ENCODE results near the gene MARCKS. TPM values are rescaled to one million over a fixed set of nuclear protein-coding genes. Genes with fewer than 3 reads are reported as not detected.

Gene MARCKS
- total and polyA plus RNA-seq, 2 experiments from 2014 or later, result 95.5 to 129 TPM

- Histone ChIP-seq H3K4me2 (peak overlapping the region; percentile 95), H3K9me2 (replicated peaks; ENCODE audit: insufficient read depth) (no peaks in the 10 kb centered on the region), H3K79me2 (peaks cover 30% of the 10 kb centered on the region), H3K4me3 (peak overlapping the region; percentile 38), H2AFZ (peak overlapping the region; percentile 69), H3K27ac (peak overlapping the region; percentile 100), H3K36me3 (replicated peaks; ENCODE audit: insufficient read depth, low read depth) (no peaks in the 10 kb centered on the region), H3K27me3 (no peaks in the 10 kb centered on the region), H3K9me3 (ENCODE audit: low read depth) (no peaks in the 10 kb centered on the region), H3K4me1 (ENCODE audit: insufficient read depth) (no peaks in the 10 kb centered on the region), H4K20me1 (ENCODE audit: insufficient read depth, poor library complexity, severe bottlenecking) (peaks cover 9% of the 10 kb centered on the region)
- 1% methylated on average over 27 of the region's 27 CpGs for WGBS (ENCODE audit: low lambda C conversion rate, missing lambda C conversion rate)
- peak; percentile 52 for DNase-seq (ENCODE audit: low spot score)
- TF ChIP-seq CTCF (IDR thresholded peaks at IDR 0.05; ENCODE audit: poor library complexity), result no peak
Measured at GRCh38 chr6:113855500-113856374, 1.4 kb upstream of the MARCKS start.

- TF ChIP-seq EZH2phosphoT487 (IDR thresholded peaks at IDR 0.05; ENCODE audit: low read depth, severe bottlenecking, unreplicated experiment) (no peak), EZH2 (IDR thresholded peaks at IDR 0.05; ENCODE audit: borderline replicate concordance) (no peak), CTCF (IDR thresholded peaks at IDR 0.05; ENCODE audit: poor library complexity) (no peak)
- peak overlapping the region; percentile 95 for H3K4me2 ChIP-seq
- peaks cover 13% of the 10 kb centered on the region for H4K20me1 ChIP-seq (ENCODE audit: insufficient read depth, poor library complexity, severe bottlenecking)
- DNase-seq (ENCODE audit: low spot score), result no peak
- H3K4me1 ChIP-seq (ENCODE audit: insufficient read depth), result peaks cover 2% of the 10 kb centered on the region
- H2AFZ ChIP-seq, result peak overlapping the region; percentile 69
- peaks cover 35% of the 10 kb centered on the region for H3K79me2 ChIP-seq
- H3K4me3 ChIP-seq, result peak overlapping the region; percentile 38
- H3K9me2 ChIP-seq (replicated peaks; ENCODE audit: insufficient read depth), result no peaks in the 10 kb centered on the region
- H3K27ac ChIP-seq, result peak overlapping the region; percentile 100
- H3K9me3 ChIP-seq (ENCODE audit: low read depth), result no peaks in the 10 kb centered on the region
- H3K36me3 ChIP-seq (replicated peaks; ENCODE audit: insufficient read depth, low read depth), result no peaks in the 10 kb centered on the region
- WGBS (ENCODE audit: low lambda C conversion rate, missing lambda C conversion rate), result 2% methylated on average over 10 of the region's 10 CpGs
- no peaks in the 10 kb centered on the region for H3K27me3 ChIP-seq
Measured at GRCh38 chr6:113856375-113856624, 845 bp upstream of the MARCKS start.

- H3K27ac ChIP-seq, result peak overlapping the region; percentile 100
- H3K79me2 ChIP-seq, result peaks cover 50% of the 10 kb centered on the region
- H2AFZ ChIP-seq, result peak overlapping the region; percentile 43
- peaks cover 29% of the 10 kb centered on the region for H4K20me1 ChIP-seq (ENCODE audit: insufficient read depth, poor library complexity, severe bottlenecking)
- no peak for TF ChIP-seq EZH2 (IDR thresholded peaks at IDR 0.05; ENCODE audit: borderline replicate concordance)
- peak; percentile 68 for DNase-seq (ENCODE audit: low spot score)
- H3K4me2 ChIP-seq, result peak overlapping the region; percentile 61
- no peaks in the 10 kb centered on the region for H3K9me3 ChIP-seq (ENCODE audit: low read depth)
- no peaks in the 10 kb centered on the region for H3K36me3 ChIP-seq (replicated peaks; ENCODE audit: insufficient read depth, low read depth)
- H3K4me3 ChIP-seq, result peak overlapping the region; percentile 97
- 2% methylated on average over 31 of the region's 43 CpGs for WGBS (ENCODE audit: low lambda C conversion rate, missing lambda C conversion rate)
- H3K27me3 ChIP-seq, result no peaks in the 10 kb centered on the region
- peaks cover 7% of the 10 kb centered on the region for H3K4me1 ChIP-seq (ENCODE audit: insufficient read depth)
- H3K9me2 ChIP-seq (replicated peaks; ENCODE audit: insufficient read depth), result no peaks in the 10 kb centered on the region
Measured at GRCh38 chr6:113857556-113858479, 673 bp downstream of the MARCKS start.
